Epithelial cell of esophagus (primary cell): Measurements from ENCODE around the gene METTL1.

ENCODE experiments used
- DNase-seq: peaks from one replicate; pipeline ENCODE4 v3.0.0; 2010; ENCODE audit warnings: low read depth
- H3K4me3 ChIP-seq: 2 replicates; pipeline ENCODE4 v1.5.1; 2011; ENCODE audit warnings: mild to moderate bottlenecking, low read length, control low read depth
- CTCF ChIP-seq: IDR thresholded peaks from 2 replicates; pipeline ENCODE4 v1.5.1; 2011; ENCODE audit warnings: low read depth, mild to moderate bottlenecking, low read length, control low read depth, inconsistent platforms; ENCODE audit not compliant: insufficient read depth; ENCODE audit errors: missing control alignments

Gene METTL1

GRCh38 chr12:57781244-57781643, 9.3 kb upstream of the METTL1 start:
- no peak for DNase-seq
- no peak for TF ChIP-seq CTCF
- H3K4me3 ChIP-seq: no peak overlapping the region

- no peak overlapping the region for H3K4me3 ChIP-seq
- no peak for DNase-seq
- TF ChIP-seq CTCF: no peak
Measured at GRCh38 chr12:57780284-57780897, 8.5 kb upstream of the METTL1 start.

- no peak overlapping the region for H3K4me3 ChIP-seq
- no peak for DNase-seq
- TF ChIP-seq CTCF: no peak
Measured at GRCh38 chr12:57779736-57780135, 7.8 kb upstream of the METTL1 start.

- DNase-seq: no peak
- TF ChIP-seq CTCF: no peak
Measured at GRCh38 chr12:57777911-57778310, 6.0 kb upstream of the METTL1 start.

GRCh38 chr12:57777367-57777766, 5.5 kb upstream of the METTL1 start:
- no peak for DNase-seq
- H3K4me3 ChIP-seq: no peak overlapping the region
- TF ChIP-seq CTCF: no peak

More at GRCh38 chr12:57777911-57778310, 6.0 kb upstream of the METTL1 start:
- no peak overlapping the region for H3K4me3 ChIP-seq

GRCh38 chr12:57776247-57776587, 4.3 kb upstream of the METTL1 start:
- DNase-seq: no peak
- H3K4me3 ChIP-seq: no peak overlapping the region
- TF ChIP-seq CTCF: no peak

- H3K4me3 ChIP-seq: no peak overlapping the region
- no peak for TF ChIP-seq CTCF
- DNase-seq: no peak
Measured at GRCh38 chr12:57775563-57776246, 3.8 kb upstream of the METTL1 start.
